Epithelial cell of proximal tubule (primary cell): ENCODE data around the gene RNF25. TPM values are rescaled to one million over a fixed set of nuclear protein-coding genes. Genes with fewer than 3 reads are reported as not detected.

Experiments used
- DNase-seq: peaks from one replicate; pipeline ENCODE4 v3.0.0-alpha.2; 2011; ENCODE audit warnings: low read depth
- H3K4me3 ChIP-seq: 2 replicates; pipeline ENCODE4 v1.5.1; 2011; ENCODE audit warnings: low read depth, mild to moderate bottlenecking, low read length
- total RNA-seq: library from RNA; depleted of rRNA; stranded (reverse); fragments of >200 nt; gene quantifications from 2 replicates; pipeline ENCODE4 v1.2.3, GENCODE V29; 2015
- TF ChIP-seq, protein P1 (sequence below): conservative IDR thresholded peaks from 2 replicates; pipeline ENCODE4 v1.5.1; 2012; ENCODE audit warnings: low read depth, mild to moderate bottlenecking, low read length

The RNF25 gene
- total RNA-seq, 1 donor from 2014 or later = 32.6 TPM

DNA sequence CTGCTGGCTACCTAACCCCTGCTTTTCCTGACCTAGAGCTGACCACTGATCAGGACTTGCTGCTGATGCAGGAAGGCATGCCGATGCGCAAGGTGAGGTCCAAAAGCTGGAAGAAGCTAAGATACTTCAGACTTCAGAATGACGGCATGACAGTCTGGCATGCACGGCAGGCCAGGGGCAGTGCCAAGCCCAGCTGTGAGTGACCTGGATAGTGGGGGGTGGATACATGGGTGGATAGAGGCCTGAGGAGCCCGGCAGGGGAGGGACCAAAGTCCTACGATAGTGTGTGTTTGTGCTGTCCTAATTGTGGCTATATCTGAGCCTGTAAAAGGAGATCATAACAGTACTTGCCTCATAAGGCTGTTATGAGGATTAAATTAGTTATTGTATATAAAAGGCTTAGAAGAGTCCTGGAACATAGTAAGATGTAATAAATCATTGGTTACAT is 55.9 kb downstream of the RNF25 start:
- H3K4me3 ChIP-seq = no peak overlapping the region
- TF ChIP-seq, protein P1, sequence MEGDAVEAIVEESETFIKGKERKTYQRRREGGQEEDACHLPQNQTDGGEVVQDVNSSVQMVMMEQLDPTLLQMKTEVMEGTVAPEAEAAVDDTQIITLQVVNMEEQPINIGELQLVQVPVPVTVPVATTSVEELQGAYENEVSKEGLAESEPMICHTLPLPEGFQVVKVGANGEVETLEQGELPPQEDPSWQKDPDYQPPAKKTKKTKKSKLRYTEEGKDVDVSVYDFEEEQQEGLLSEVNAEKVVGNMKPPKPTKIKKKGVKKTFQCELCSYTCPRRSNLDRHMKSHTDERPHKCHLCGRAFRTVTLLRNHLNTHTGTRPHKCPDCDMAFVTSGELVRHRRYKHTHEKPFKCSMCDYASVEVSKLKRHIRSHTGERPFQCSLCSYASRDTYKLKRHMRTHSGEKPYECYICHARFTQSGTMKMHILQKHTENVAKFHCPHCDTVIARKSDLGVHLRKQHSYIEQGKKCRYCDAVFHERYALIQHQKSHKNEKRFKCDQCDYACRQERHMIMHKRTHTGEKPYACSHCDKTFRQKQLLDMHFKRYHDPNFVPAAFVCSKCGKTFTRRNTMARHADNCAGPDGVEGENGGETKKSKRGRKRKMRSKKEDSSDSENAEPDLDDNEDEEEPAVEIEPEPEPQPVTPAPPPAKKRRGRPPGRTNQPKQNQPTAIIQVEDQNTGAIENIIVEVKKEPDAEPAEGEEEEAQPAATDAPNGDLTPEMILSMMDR = no peak
- no peak for DNase-seq

Other genes starting within 250 kb of the RNF25 start
- gene USP37, start 103.7 kb downstream of the RNF25 start, total RNA-seq = 6.8 and 14.9 TPM in 2 replicates
- gene CNOT9, start 103.2 kb downstream of the RNF25 start, total RNA-seq = 56.8 and 71.0 TPM in 2 replicates
- 0.29 and 0.58 TPM in 2 replicates for gene PLCD4, start 64.1 kb downstream of the RNF25 start, total RNA-seq
- gene ZNF142, start 12.4 kb downstream of the RNF25 start, total RNA-seq = 16.0 and 17.6 TPM in 2 replicates
- gene BCS1L, start 12.3 kb downstream of the RNF25 start, total RNA-seq = 38.2 and 62.1 TPM in 2 replicates
- gene STK36, start 84 bp upstream of the RNF25 start, total RNA-seq = 9.7 and 16.0 TPM in 2 replicates
- gene TTLL4, start 38.8 kb upstream of the RNF25 start, total RNA-seq = 20.5 and 37.0 TPM in 2 replicates
- gene CYP27A1, start 110.1 kb upstream of the RNF25 start, total RNA-seq = 28.6 and 49.0 TPM in 2 replicates
- not detected in 2 replicates for gene PRKAG3, start 159.8 kb upstream of the RNF25 start, total RNA-seq
- gene WNT6, start 187.8 kb upstream of the RNF25 start, total RNA-seq = not detected in 2 replicates
- gene WNT10A, start 208.8 kb upstream of the RNF25 start, total RNA-seq = 1.2 and 2.2 TPM in 2 replicates